MM.1S (cell line): ENCODE data around the gene RSU1.

Source experiments
- DNase-seq: peaks from one replicate; pipeline ENCODE4 v3.0.0-alpha.2; 2015
- H2AFZ ChIP-seq: fragments of 300-600 bp; sonication (generic); 2 replicates; pipeline ENCODE4 v1.6.0; 2016; ENCODE audit warnings: antibody characterized with exemption, low read length
- H3F3A ChIP-seq: fragments of 300-600 bp; sonication (generic); 2 replicates; pipeline ENCODE4 v1.6.1; 2016; ENCODE audit warnings: mild to moderate bottlenecking, antibody characterized with exemption, low read length, moderate library complexity, mixed read lengths; ENCODE audit not compliant: insufficient read depth
- H3K27ac ChIP-seq: fragments of 300-600 bp; sonication (generic); 2 replicates; pipeline ENCODE4 v1.5.1; 2016; ENCODE audit warnings: mild to moderate bottlenecking, low read length
- H3K27me3 ChIP-seq: fragments of 300-600 bp; sonication (generic); replicated peaks from 2 replicates; pipeline ENCODE4 v1.6.0; 2016; ENCODE audit warnings: low read length; ENCODE audit not compliant: insufficient read depth
- H3K36me3 ChIP-seq: fragments of 300-600 bp; sonication (generic); replicated peaks from 2 replicates; pipeline ENCODE4 v1.6.1; 2016; ENCODE audit warnings: mild to moderate bottlenecking, low read length, mixed read lengths; ENCODE audit not compliant: insufficient read depth
- H3K4me1 ChIP-seq: fragments of 300-600 bp; sonication (generic); 2 replicates; pipeline ENCODE4 v1.6.1; 2016; ENCODE audit warnings: low read length, mixed read lengths
- H3K4me2 ChIP-seq: fragments of 300-600 bp; sonication (generic); 2 replicates; pipeline ENCODE4 v1.6.0; 2016; ENCODE audit warnings: low read depth, low read length
- H3K4me3 ChIP-seq: fragments of 300-600 bp; sonication (generic); 2 replicates; pipeline ENCODE4 v1.5.1; 2016; ENCODE audit warnings: low read length, mixed read lengths
- H3K79me2 ChIP-seq: fragments of 300-600 bp; sonication (generic); 2 replicates; pipeline ENCODE4 v1.6.1; 2016; ENCODE audit warnings: mixed run types, low read length, mixed read lengths
- H3K9ac ChIP-seq: fragments of 300-600 bp; sonication (generic); 2 replicates; pipeline ENCODE4 v1.6.1; 2016; ENCODE audit warnings: low read length, mixed read lengths
- H3K9me2 ChIP-seq: fragments of 300-600 bp; sonication (generic); replicated peaks from 2 replicates; pipeline ENCODE4 v1.6.1; 2016; ENCODE audit warnings: mild to moderate bottlenecking, low read length, mixed read lengths; ENCODE audit not compliant: insufficient read depth
- H3K9me3 ChIP-seq: fragments of 300-600 bp; sonication (generic); replicated peaks from 2 replicates; pipeline ENCODE4 v1.6.1; 2016; ENCODE audit warnings: mild to moderate bottlenecking, low read length, mixed read lengths; ENCODE audit not compliant: insufficient read depth
- H4K20me1 ChIP-seq: fragments of 300-600 bp; sonication (generic); 2 replicates; pipeline ENCODE4 v1.6.1; 2016; ENCODE audit warnings: mild to moderate bottlenecking, low read length, moderate library complexity, mixed read lengths; ENCODE audit not compliant: insufficient read depth
- CTCF ChIP-seq: fragments of 300-600 bp; sonication (generic); IDR thresholded peaks from 2 replicates; pipeline ENCODE4 v1.5.1; 2016; ENCODE audit warnings: antibody characterized with exemption, low read length, mixed read lengths
- EZH2 ChIP-seq: fragments of 300-600 bp; sonication (generic); optimal IDR thresholded peaks from 2 replicates; pipeline ENCODE3; 2017; ENCODE audit warnings: low read depth, mild to moderate bottlenecking, antibody characterized with exemption, low read length, mixed read lengths
- EZH2phosphoT487 ChIP-seq: fragments of 300-600 bp; sonication (generic); IDR thresholded peaks from 2 replicates; pipeline ENCODE4 v1.6.1; 2018; ENCODE audit warnings: antibody characterized with exemption, low read length

The RSU1 gene

GRCh38 chr10:16742165-16742960 is 74.9 kb downstream of the RSU1 start:
- no peaks in the 10 kb centered on the region for H3K9me2 ChIP-seq
- H3K36me3 ChIP-seq = no peaks in the 10 kb centered on the region
- no peaks in the 10 kb centered on the region for H4K20me1 ChIP-seq
- no peaks in the 10 kb centered on the region for H3F3A ChIP-seq
- H3K4me2 ChIP-seq = no peak overlapping the region
- no peaks in the 10 kb centered on the region for H3K27me3 ChIP-seq
- DNase-seq = no peak
- H3K4me3 ChIP-seq = no peak overlapping the region
- H2AFZ ChIP-seq = no peak overlapping the region
- no peaks in the 10 kb centered on the region for H3K79me2 ChIP-seq
- no peak overlapping the region for H3K27ac ChIP-seq
- TF ChIP-seq EZH2phosphoT487 (no peak), CTCF (no peak), EZH2 (no peak)
- H3K9ac ChIP-seq = no peak overlapping the region
- no peaks in the 10 kb centered on the region for H3K4me1 ChIP-seq
- no peaks in the 10 kb centered on the region for H3K9me3 ChIP-seq

- no peak for DNase-seq
- TF ChIP-seq CTCF (no peak), EZH2phosphoT487 (no peak), EZH2 (no peak)
- H3K27ac ChIP-seq = no peak overlapping the region
- no peaks in the 10 kb centered on the region for H4K20me1 ChIP-seq
- H3K4me1 ChIP-seq = no peaks in the 10 kb centered on the region
- H3K36me3 ChIP-seq = no peaks in the 10 kb centered on the region
- H3K79me2 ChIP-seq = no peaks in the 10 kb centered on the region
- no peak overlapping the region for H3K9ac ChIP-seq
- H3K4me2 ChIP-seq = no peak overlapping the region
- no peaks in the 10 kb centered on the region for H3F3A ChIP-seq
- no peak overlapping the region for H2AFZ ChIP-seq
- no peaks in the 10 kb centered on the region for H3K9me2 ChIP-seq
- H3K9me3 ChIP-seq = no peaks in the 10 kb centered on the region
- H3K27me3 ChIP-seq = no peaks in the 10 kb centered on the region
- H3K4me3 ChIP-seq = no peak overlapping the region
Observed at GRCh38 chr10:16741540-16741939, 75.7 kb downstream of the RSU1 start.

GRCh38 chr10:16737420-16737819 is 79.8 kb downstream of the RSU1 start:
- H3K36me3 ChIP-seq = no peaks in the 10 kb centered on the region
- H3K79me2 ChIP-seq = no peaks in the 10 kb centered on the region
- H3K4me3 ChIP-seq = no peak overlapping the region
- no peaks in the 10 kb centered on the region for H3F3A ChIP-seq
- no peaks in the 10 kb centered on the region for H3K9me3 ChIP-seq
- no peaks in the 10 kb centered on the region for H3K9me2 ChIP-seq
- no peaks in the 10 kb centered on the region for H3K4me1 ChIP-seq
- no peaks in the 10 kb centered on the region for H4K20me1 ChIP-seq
- no peak overlapping the region for H3K9ac ChIP-seq
- H3K4me2 ChIP-seq = no peak overlapping the region
- H3K27me3 ChIP-seq = no peaks in the 10 kb centered on the region
- H3K27ac ChIP-seq = no peak overlapping the region
- DNase-seq = no peak
- H2AFZ ChIP-seq = no peak overlapping the region
- TF ChIP-seq EZH2 (no peak), CTCF (no peak), EZH2phosphoT487 (no peak)
